GM23338 (cell line): ENCODE measurements around the gene STK31. TPM values are rescaled to one million over a fixed set of nuclear protein-coding genes. Genes with fewer than 3 reads are reported as not detected.

Experiments used
- ATAC-seq: fragments of 200-7000 bp; cut with Tn5 transposase; 3 replicates; pipeline ENCODE4 v1.9.1; 2020
- DNase-seq: peaks from one replicate; pipeline ENCODE4 v3.0.0-alpha.2; 2015; ENCODE audit warnings: low spot score
- H2AFZ ChIP-seq: fragments of 200-600 bp; sonication (generic); 2 replicates; pipeline ENCODE4 v1.8.0; 2016; ENCODE audit warnings: antibody characterized with exemption, mild to moderate bottlenecking, moderate library complexity
- H3F3A ChIP-seq: fragments of 200-600 bp; sonication (generic); replicated peaks from 2 replicates; pipeline ENCODE4 v1.8.0; 2017; ENCODE audit warnings: antibody characterized with exemption, mixed run types, low read depth
- H3K27ac ChIP-seq: fragments of 200-600 bp; sonication (generic); 2 replicates; pipeline ENCODE4 v1.6.1; 2016; ENCODE audit warnings: low read depth
- H3K27me3 ChIP-seq: fragments of 200-600 bp; sonication (generic); 2 replicates; pipeline ENCODE4 v1.8.0; 2016; ENCODE audit warnings: mild to moderate bottlenecking, mixed run types, moderate library complexity; ENCODE audit not compliant: insufficient read depth
- H3K36me3 ChIP-seq: fragments of 200-600 bp; sonication (generic); 2 replicates; pipeline ENCODE4 v1.8.0; 2016; ENCODE audit warnings: mild to moderate bottlenecking; ENCODE audit not compliant: insufficient read depth
- H3K4me1 ChIP-seq: fragments of 200-600 bp; sonication (generic); 2 replicates; pipeline ENCODE4 v1.8.0; 2016; ENCODE audit warnings: mild to moderate bottlenecking, moderate library complexity; ENCODE audit not compliant: insufficient read depth
- H3K4me2 ChIP-seq: fragments of 200-600 bp; sonication (generic); 2 replicates; pipeline ENCODE4 v1.7.1; 2017; ENCODE audit warnings: mixed run types
- H3K4me3 ChIP-seq: fragments of 200-600 bp; sonication (generic); 2 replicates; pipeline ENCODE4 v1.6.1; 2016; ENCODE audit warnings: mixed run types
- H3K79me2 ChIP-seq: fragments of 200-600 bp; sonication (generic); replicated peaks from 2 replicates; pipeline ENCODE4 v1.8.0; 2017; ENCODE audit warnings: mild to moderate bottlenecking; ENCODE audit not compliant: insufficient read depth
- H3K9me2 ChIP-seq: fragments of 200-600 bp; sonication (generic); 2 replicates; pipeline ENCODE4 v1.8.0; 2017; ENCODE audit not compliant: insufficient read depth
- H4K20me1 ChIP-seq: fragments of 200-600 bp; sonication (generic); replicated peaks from 2 replicates; pipeline ENCODE4 v1.8.0; 2017; ENCODE audit warnings: mild to moderate bottlenecking; ENCODE audit not compliant: insufficient read depth
- H3K27ac Mint-ChIP-seq: 2 replicates; pipeline ENCODE4 v1.8.0; 2020; ENCODE audit warnings: inconsistent platforms, mild to moderate bottlenecking, moderate library complexity, mixed read lengths
- H3K27me3 Mint-ChIP-seq: 3 replicates; pipeline ENCODE4 v1.8.0; 2022; ENCODE audit warnings: low read depth, mild to moderate bottlenecking, moderate library complexity, mixed read lengths, inconsistent platforms; ENCODE audit not compliant: insufficient read depth, poor library complexity
- H3K36me3 Mint-ChIP-seq: 3 replicates; pipeline ENCODE4 v1.8.0; 2021; ENCODE audit warnings: low read depth, mild to moderate bottlenecking, inconsistent platforms, moderate library complexity, mixed read lengths
- H3K4me1 Mint-ChIP-seq: 3 replicates; pipeline ENCODE4 v1.8.0; 2020; ENCODE audit warnings: mild to moderate bottlenecking, inconsistent platforms, mixed read lengths
- H3K4me3 Mint-ChIP-seq: 3 replicates; pipeline ENCODE4 v1.8.0; 2021; ENCODE audit warnings: moderate library complexity, mild to moderate bottlenecking, inconsistent platforms, mixed read lengths
- H3K9me3 Mint-ChIP-seq: 3 replicates; pipeline ENCODE4 v1.8.0; 2020; ENCODE audit warnings: moderate library complexity, mild to moderate bottlenecking, inconsistent platforms, mixed read lengths
- CREB1 ChIP-seq: fragments of 250-450 bp; sonication (Bioruptor Pico); IDR thresholded peaks from 2 replicates; pipeline ENCODE4 v1.5.0; 2020; ENCODE audit warnings: low read depth, mild to moderate bottlenecking, moderate library complexity
- EZH2 ChIP-seq: fragments of 200-600 bp; sonication (generic); IDR thresholded peaks from one replicate; pipeline ENCODE4 v1.8.0; 2017; ENCODE audit warnings: antibody characterized with exemption, mild to moderate bottlenecking, low read depth; ENCODE audit not compliant: unreplicated experiment
- EZH2phosphoT487 ChIP-seq: fragments of 200-600 bp; sonication (generic); IDR thresholded peaks from one replicate; pipeline ENCODE4 v1.8.1; 2018; ENCODE audit warnings: antibody characterized with exemption; ENCODE audit not compliant: unreplicated experiment
- JUNB ChIP-seq: IDR thresholded peaks from one replicate; pipeline ENCODE4 v1.6.1; 2016; ENCODE audit warnings: antibody characterized with exemption; ENCODE audit not compliant: unreplicated experiment
- NANOG ChIP-seq: IDR thresholded peaks from 2 replicates; pipeline ENCODE4 v1.6.1; 2016; ENCODE audit warnings: antibody characterized with exemption, borderline replicate concordance
- POLR2AphosphoS5 ChIP-seq: IDR thresholded peaks from 2 replicates; pipeline ENCODE4 v1.6.1; 2016; ENCODE audit warnings: antibody characterized with exemption, low read depth
- STAT1 ChIP-seq: IDR thresholded peaks from one replicate; pipeline ENCODE4 v1.6.1; 2016; ENCODE audit warnings: antibody characterized with exemption; ENCODE audit not compliant: unreplicated experiment
- ZNF114 ChIP-seq: fragments of 250-450 bp; sonication (Bioruptor Pico); IDR thresholded peaks from 2 replicates; pipeline ENCODE4 v1.5.0; 2020; ENCODE audit warnings: mild to moderate bottlenecking, moderate library complexity
- ZNF331 ChIP-seq: fragments of 250-450 bp; sonication (Bioruptor Pico); IDR thresholded peaks from 2 replicates; pipeline ENCODE4 v1.5.0; 2020; ENCODE audit warnings: low read depth, mild to moderate bottlenecking, moderate library complexity
- polyA plus RNA-seq: library from polyadenylated mRNA; unstranded; fragments of >200 nt; fragmentation: Nextera tagmentation; extraction: Ambion mirVana; gene quantifications from 2 replicates; pipeline ENCODE4 v1.2.1, GENCODE V29; 2016
- total RNA-seq: library from RNA; depleted of rRNA; stranded (reverse); fragments of >200 nt; shearing (Covaris generic); gene quantifications from 2 replicates; pipeline ENCODE4 v1.2.3, GENCODE V29; 2014
- TF ChIP-seq, protein P1 (sequence below): IDR thresholded peaks from one replicate; pipeline ENCODE4 v1.6.1; 2018; ENCODE audit warnings: antibody characterized with exemption; ENCODE audit not compliant: unreplicated experiment
- TF ChIP-seq, protein P2 (sequence below): fragments of 250-450 bp; sonication (Bioruptor Pico); IDR thresholded peaks from 2 replicates; pipeline ENCODE4 v1.5.0; 2020; ENCODE audit warnings: mild to moderate bottlenecking, moderate library complexity
- TF ChIP-seq, protein P3 (sequence below), 2 experiments: fragments of 200-600 bp in 1 of 2; sonication (generic) in 1 of 2; conservative IDR thresholded peaks; 2 replicates each; pipeline versions ENCODE4 v1.5.1 to v1.6.1; 2016 to 2017; ENCODE audit warnings: antibody characterized with exemption in 2 of 2, low read depth in 2 of 2, mild to moderate bottlenecking in 2 of 2, moderate library complexity in 1 of 2
- TF ChIP-seq, protein P4 (sequence below): IDR thresholded peaks from 2 replicates; pipeline ENCODE4 v1.6.1; 2016; ENCODE audit warnings: antibody characterized with exemption

The STK31 gene
- total and polyA plus RNA-seq, 2 experiments from 2014 or later: 0.31 to 0.55 TPM

GRCh38 chr7:23713285-23714149 lies 3.5 kb downstream of the STK31 start:
- Histone ChIP-seq H3K4me1 (no peaks in the 10 kb centered on the region), H3K4me3 (no peak overlapping the region), H3K27ac (no peak overlapping the region), H3F3A (no peaks in the 10 kb centered on the region), H3K79me2 (no peaks in the 10 kb centered on the region), H3K9me2 (no peaks in the 10 kb centered on the region), H3K4me2 (no peak overlapping the region), H3K27me3 (no peaks in the 10 kb centered on the region), H2AFZ (no peak overlapping the region), H3K36me3 (no peaks in the 10 kb centered on the region), H4K20me1 (no peaks in the 10 kb centered on the region)
- no peaks in the 10 kb centered on the region for H3K36me3 Mint-ChIP-seq
- H3K4me3 Mint-ChIP-seq: no peak overlapping the region
- no peaks in the 10 kb centered on the region; the same call in 2 of the 3 replicates for H3K4me1 Mint-ChIP-seq
- DNase-seq (no peak), ATAC-seq (no peak)
- no peak for TF ChIP-seq EZH2
- TF ChIP-seq NANOG: no peak
- no peak for TF ChIP-seq STAT1
- TF ChIP-seq, protein P1, sequence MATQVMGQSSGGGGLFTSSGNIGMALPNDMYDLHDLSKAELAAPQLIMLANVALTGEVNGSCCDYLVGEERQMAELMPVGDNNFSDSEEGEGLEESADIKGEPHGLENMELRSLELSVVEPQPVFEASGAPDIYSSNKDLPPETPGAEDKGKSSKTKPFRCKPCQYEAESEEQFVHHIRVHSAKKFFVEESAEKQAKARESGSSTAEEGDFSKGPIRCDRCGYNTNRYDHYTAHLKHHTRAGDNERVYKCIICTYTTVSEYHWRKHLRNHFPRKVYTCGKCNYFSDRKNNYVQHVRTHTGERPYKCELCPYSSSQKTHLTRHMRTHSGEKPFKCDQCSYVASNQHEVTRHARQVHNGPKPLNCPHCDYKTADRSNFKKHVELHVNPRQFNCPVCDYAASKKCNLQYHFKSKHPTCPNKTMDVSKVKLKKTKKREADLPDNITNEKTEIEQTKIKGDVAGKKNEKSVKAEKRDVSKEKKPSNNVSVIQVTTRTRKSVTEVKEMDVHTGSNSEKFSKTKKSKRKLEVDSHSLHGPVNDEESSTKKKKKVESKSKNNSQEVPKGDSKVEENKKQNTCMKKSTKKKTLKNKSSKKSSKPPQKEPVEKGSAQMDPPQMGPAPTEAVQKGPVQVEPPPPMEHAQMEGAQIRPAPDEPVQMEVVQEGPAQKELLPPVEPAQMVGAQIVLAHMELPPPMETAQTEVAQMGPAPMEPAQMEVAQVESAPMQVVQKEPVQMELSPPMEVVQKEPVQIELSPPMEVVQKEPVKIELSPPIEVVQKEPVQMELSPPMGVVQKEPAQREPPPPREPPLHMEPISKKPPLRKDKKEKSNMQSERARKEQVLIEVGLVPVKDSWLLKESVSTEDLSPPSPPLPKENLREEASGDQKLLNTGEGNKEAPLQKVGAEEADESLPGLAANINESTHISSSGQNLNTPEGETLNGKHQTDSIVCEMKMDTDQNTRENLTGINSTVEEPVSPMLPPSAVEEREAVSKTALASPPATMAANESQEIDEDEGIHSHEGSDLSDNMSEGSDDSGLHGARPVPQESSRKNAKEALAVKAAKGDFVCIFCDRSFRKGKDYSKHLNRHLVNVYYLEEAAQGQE: no peak
- no peak for TF ChIP-seq POLR2AphosphoS5
- no peak for TF ChIP-seq EZH2phosphoT487
- TF ChIP-seq, protein P2, sequence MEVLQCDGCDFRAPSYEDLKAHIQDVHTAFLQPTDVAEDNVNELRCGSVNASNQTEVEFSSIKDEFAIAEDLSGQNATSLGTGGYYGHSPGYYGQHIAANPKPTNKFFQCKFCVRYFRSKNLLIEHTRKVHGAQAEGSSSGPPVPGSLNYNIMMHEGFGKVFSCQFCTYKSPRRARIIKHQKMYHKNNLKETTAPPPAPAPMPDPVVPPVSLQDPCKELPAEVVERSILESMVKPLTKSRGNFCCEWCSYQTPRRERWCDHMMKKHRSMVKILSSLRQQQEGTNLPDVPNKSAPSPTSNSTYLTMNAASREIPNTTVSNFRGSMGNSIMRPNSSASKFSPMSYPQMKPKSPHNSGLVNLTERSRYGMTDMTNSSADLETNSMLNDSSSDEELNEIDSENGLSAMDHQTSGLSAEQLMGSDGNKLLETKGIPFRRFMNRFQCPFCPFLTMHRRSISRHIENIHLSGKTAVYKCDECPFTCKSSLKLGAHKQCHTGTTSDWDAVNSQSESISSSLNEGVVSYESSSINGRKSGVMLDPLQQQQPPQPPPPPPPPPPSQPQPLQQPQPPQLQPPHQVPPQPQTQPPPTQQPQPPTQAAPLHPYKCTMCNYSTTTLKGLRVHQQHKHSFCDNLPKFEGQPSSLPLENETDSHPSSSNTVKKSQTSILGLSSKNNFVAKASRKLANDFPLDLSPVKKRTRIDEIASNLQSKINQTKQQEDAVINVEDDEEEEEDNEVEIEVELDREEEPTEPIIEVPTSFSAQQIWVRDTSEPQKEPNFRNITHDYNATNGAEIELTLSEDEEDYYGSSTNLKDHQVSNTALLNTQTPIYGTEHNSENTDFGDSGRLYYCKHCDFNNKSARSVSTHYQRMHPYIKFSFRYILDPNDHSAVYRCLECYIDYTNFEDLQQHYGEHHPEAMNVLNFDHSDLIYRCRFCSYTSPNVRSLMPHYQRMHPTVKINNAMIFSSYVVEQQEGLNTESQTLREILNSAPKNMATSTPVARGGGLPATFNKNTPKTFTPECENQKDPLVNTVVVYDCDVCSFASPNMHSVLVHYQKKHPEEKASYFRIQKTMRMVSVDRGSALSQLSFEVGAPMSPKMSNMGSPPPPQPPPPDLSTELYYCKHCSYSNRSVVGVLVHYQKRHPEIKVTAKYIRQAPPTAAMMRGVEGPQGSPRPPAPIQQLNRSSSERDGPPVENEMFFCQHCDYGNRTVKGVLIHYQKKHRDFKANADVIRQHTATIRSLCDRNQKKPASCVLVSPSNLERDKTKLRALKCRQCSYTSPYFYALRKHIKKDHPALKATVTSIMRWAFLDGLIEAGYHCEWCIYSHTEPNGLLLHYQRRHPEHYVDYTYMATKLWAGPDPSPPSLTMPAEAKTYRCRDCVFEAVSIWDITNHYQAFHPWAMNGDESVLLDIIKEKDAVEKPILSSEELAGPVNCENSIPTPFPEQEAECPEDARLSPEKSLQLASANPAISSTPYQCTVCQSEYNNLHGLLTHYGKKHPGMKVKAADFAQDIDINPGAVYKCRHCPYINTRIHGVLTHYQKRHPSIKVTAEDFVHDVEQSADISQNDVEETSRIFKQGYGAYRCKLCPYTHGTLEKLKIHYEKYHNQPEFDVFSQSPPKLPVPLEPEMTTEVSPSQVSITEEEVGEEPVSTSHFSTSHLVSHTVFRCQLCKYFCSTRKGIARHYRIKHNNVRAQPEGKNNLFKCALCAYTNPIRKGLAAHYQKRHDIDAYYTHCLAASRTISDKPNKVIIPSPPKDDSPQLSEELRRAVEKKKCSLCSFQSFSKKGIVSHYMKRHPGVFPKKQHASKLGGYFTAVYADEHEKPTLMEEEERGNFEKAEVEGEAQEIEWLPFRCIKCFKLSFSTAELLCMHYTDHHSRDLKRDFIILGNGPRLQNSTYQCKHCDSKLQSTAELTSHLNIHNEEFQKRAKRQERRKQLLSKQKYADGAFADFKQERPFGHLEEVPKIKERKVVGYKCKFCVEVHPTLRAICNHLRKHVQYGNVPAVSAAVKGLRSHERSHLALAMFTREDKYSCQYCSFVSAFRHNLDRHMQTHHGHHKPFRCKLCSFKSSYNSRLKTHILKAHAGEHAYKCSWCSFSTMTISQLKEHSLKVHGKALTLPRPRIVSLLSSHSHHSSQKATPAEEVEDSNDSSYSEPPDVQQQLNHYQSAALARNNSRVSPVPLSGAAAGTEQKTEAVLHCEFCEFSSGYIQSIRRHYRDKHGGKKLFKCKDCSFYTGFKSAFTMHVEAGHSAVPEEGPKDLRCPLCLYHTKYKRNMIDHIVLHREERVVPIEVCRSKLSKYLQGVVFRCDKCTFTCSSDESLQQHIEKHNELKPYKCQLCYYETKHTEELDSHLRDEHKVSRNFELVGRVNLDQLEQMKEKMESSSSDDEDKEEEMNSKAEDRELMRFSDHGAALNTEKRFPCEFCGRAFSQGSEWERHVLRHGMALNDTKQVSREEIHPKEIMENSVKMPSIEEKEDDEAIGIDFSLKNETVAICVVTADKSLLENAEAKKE: no peak
- no peak for TF ChIP-seq ZNF114 (CRISPR knock-in tag)
- TF ChIP-seq, protein P3, sequence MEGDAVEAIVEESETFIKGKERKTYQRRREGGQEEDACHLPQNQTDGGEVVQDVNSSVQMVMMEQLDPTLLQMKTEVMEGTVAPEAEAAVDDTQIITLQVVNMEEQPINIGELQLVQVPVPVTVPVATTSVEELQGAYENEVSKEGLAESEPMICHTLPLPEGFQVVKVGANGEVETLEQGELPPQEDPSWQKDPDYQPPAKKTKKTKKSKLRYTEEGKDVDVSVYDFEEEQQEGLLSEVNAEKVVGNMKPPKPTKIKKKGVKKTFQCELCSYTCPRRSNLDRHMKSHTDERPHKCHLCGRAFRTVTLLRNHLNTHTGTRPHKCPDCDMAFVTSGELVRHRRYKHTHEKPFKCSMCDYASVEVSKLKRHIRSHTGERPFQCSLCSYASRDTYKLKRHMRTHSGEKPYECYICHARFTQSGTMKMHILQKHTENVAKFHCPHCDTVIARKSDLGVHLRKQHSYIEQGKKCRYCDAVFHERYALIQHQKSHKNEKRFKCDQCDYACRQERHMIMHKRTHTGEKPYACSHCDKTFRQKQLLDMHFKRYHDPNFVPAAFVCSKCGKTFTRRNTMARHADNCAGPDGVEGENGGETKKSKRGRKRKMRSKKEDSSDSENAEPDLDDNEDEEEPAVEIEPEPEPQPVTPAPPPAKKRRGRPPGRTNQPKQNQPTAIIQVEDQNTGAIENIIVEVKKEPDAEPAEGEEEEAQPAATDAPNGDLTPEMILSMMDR (conservative IDR thresholded peaks at IDR 0.05; ENCODE audit: low read depth in 2 of 2): no peak
- TF ChIP-seq CREB1 (CRISPR knock-in tag): no peak
- TF ChIP-seq, protein P4, sequence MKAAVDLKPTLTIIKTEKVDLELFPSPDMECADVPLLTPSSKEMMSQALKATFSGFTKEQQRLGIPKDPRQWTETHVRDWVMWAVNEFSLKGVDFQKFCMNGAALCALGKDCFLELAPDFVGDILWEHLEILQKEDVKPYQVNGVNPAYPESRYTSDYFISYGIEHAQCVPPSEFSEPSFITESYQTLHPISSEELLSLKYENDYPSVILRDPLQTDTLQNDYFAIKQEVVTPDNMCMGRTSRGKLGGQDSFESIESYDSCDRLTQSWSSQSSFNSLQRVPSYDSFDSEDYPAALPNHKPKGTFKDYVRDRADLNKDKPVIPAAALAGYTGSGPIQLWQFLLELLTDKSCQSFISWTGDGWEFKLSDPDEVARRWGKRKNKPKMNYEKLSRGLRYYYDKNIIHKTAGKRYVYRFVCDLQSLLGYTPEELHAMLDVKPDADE: no peak
- no peak for TF ChIP-seq JUNB
- TF ChIP-seq ZNF331 (CRISPR knock-in tag): no peak
- H3K9me3 Mint-ChIP-seq: no peaks in the 10 kb centered on the region
- H3K27ac Mint-ChIP-seq: no peak overlapping the region
- peaks cover 3% of the 10 kb centered on the region for H3K27me3 Mint-ChIP-seq
